Small intestine (tissue), 7 donors: ENCODE measurements around the gene EPRS1. TPM values are rescaled to one million over a fixed set of nuclear protein-coding genes. Genes with fewer than 3 reads are reported as not detected.

Experiments used
- DNase-seq, 2 donors: peaks; one replicate each; pipeline versions ENCODE4 v3.0.0 to v3.0.0-alpha.2; 2013
- FAIRE-seq: peaks from 2 replicates; lab custom pipeline; 2012; peaks lifted over from hg19 to GRCh38; lab: Jason Lieb, UNC
- H3K27ac ChIP-seq, 3 donors: one replicate each; pipeline ENCODE4 v1.5.1; 2013; ENCODE audit warnings: low read length in 2 of 3, mild to moderate bottlenecking in 2 of 3, control low read depth in 1 of 3, inconsistent platforms in 1 of 3, low read depth in 1 of 3, moderate library complexity in 1 of 3
- H3K27me3 ChIP-seq, 3 donors: one replicate each; pipeline ENCODE4 v1.6.1; 2013; ENCODE audit warnings: low read length in 3 of 3, inconsistent platforms in 1 of 3; ENCODE audit not compliant: control insufficient read depth in 3 of 3, insufficient read depth in 3 of 3
- H3K36me3 ChIP-seq, 3 donors: one replicate each; pipeline ENCODE4 v1.6.1; 2013; ENCODE audit warnings: low read length in 3 of 3, inconsistent platforms in 1 of 3, low read depth in 1 of 3, mild to moderate bottlenecking in 1 of 3, moderate library complexity in 1 of 3; ENCODE audit not compliant: control insufficient read depth in 3 of 3, insufficient read depth in 2 of 3
- H3K4me1 ChIP-seq, 3 donors: one replicate each; pipeline ENCODE4 v1.6.1; 2013; ENCODE audit warnings: low read length in 2 of 3, inconsistent platforms in 1 of 3, low read depth in 1 of 3, mild to moderate bottlenecking in 1 of 3, moderate library complexity in 1 of 3; ENCODE audit not compliant: control insufficient read depth in 3 of 3, insufficient read depth in 2 of 3
- H3K4me3 ChIP-seq, 3 donors: one replicate each; pipeline ENCODE4 v1.5.1; 2013; ENCODE audit warnings: low read length in 3 of 3, control low read depth in 1 of 3, inconsistent platforms in 1 of 3, low read depth in 1 of 3, mild to moderate bottlenecking in 1 of 3, moderate library complexity in 1 of 3
- H3K9me3 ChIP-seq, 2 donors: one replicate each; pipeline ENCODE4 v1.6.1; 2013; ENCODE audit warnings: low read depth in 1 of 2, low read length in 1 of 2; ENCODE audit not compliant: control insufficient read depth in 2 of 2, insufficient read depth in 1 of 2
- WGBS, 3 donors: extraction: QIAGEN DNeasy Blood & Tissue Kit; methylation state at CpG; one replicate each; pipeline ENCODE4 v1.1.7; 2013; 5-methylcytosine and 5-hydroxymethylcytosine counted together
- polyA plus RNA-seq, 4 donors: library from polyadenylated mRNA; stranded (reverse) in 3 of 4; unstranded in 1 of 4; fragments of 200-250 nt in 3 of 4; fragments of 120-200 nt in 1 of 4; gene quantifications; one replicate each; pipeline versions ENCODE4 v1.2.1 to v1.2.3, GENCODE V29; 2013
- donor health status: healthy with polysubstance abuse.
- donor health status: control.
- donor health status: control.
- donor health status: Bipolar disorder and iron deficiency.
- donor health status: healthy.

Gene EPRS1
- polyA plus RNA-seq, 4 donors: 14.1 to 76.0 (median 53.2) TPM

DNA sequence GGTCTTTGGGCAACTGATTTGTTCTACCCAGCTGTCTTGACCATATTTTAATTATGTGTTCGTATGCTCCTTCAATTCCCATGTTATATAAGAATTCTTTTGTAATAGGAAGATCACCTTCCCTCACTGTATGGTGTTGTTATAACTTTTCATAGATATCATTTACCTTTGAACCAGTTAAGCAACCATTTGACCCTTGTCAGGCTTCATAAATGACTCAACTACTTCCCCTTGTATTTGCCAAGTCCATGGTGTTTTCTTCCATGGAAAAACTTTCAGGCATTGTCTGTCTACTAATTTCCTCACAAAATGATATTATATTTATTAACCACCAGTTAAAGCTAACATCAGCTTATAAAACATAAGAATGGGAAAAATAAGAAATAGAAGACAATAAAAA lies 38.2 kb upstream of the EPRS1 start:
- Histone ChIP-seq H3K36me3 (peaks cover 0 to 18% (median 2%) of the 10 kb centered on the region in 3 donors), H3K4me1 (peaks cover 0 to 3% (median 0%) of the 10 kb centered on the region in 3 donors), H3K27ac (peak overlapping the region in 1 of 3 donors; percentile 61), H3K9me3 (peaks cover 0 to 3% of the 10 kb centered on the region in 2 donors), H3K27me3 (no peaks in the 10 kb centered on the region), H3K4me3 (no peak overlapping the region)
- FAIRE-seq (no peak), DNase-seq (peak; percentile 68 to 89)
- 23 to 61% (median 39%) methylated on average over 1 of the region's 1 CpG for WGBS, 3 donors

DNA sequence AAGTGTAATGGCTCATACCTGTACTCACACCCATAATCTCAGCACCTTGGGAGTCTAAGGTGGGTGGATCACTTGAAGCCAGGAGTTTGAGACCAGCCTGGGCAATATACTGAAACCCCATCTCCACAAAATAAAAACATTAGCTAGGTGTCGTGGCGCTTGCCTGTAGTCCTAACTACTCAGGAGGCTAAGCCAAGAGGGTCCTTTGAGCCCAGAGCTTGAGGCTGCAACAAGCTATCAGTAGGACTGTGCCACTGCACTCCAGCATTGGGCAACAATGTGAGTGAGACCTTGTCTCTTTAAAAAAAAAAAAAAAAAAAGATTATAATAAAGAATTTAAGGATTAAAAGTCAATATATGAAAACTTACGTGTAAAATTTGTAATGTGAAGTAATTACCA lies 31.6 kb upstream of the EPRS1 start:
- H3K4me3 ChIP-seq: no peak overlapping the region
- peaks cover 2 to 21% (median 8%) of the 10 kb centered on the region in 3 donors for H3K36me3 ChIP-seq
- FAIRE-seq (no peak), DNase-seq (no peak)
- H3K9me3 ChIP-seq: no peaks in the 10 kb centered on the region
- H3K4me1 ChIP-seq: no peaks in the 10 kb centered on the region
- H3K27ac ChIP-seq: no peak overlapping the region
- WGBS, 3 donors: 92 to 99% (median 96%) methylated on average over 3 of the region's 3 CpGs
- no peaks in the 10 kb centered on the region for H3K27me3 ChIP-seq

DNA sequence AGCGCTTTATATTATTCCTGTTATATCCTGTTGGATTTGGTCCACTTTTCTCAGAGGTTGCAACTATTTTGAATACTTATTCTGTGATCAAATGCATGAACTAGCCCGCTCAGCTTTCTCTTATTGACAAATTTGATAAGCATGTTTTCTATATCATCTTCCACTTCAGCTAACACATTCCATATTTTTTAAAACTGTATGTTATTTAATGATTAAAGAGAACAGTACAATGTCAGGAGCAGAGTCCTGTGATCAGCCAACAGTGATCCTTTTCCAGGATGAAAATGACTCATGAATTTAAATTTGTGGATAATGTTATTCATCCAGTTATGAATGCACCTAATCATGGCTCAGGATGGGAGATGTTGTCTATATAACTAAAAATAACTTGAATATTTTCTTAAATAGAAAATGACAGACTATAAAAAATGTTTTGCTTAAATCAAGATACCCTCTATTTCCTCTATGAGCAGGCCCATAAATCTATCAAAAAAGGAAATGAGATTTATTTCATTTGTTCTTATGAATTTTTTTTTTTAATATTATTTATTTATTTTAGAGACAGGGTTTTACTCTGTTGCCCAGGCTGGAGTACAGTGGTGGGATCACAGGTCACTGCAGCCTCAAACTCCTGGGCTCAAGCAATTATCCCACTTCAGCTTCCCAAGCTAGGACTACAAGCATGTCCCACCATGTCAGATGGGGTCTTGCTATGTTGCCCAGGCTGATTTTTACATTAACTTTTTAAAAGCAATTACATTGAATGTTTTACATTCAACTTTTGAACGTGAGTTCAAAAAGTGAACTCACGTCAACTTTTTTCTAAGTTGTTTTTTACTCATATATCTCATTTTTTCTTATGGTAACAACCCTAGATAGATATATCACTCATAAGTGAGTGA lies 30.8 kb upstream of the EPRS1 start:
- peaks cover 2 to 25% (median 11%) of the 10 kb centered on the region in 3 donors for H3K36me3 ChIP-seq
- H3K4me1 ChIP-seq: no peaks in the 10 kb centered on the region

DNA sequence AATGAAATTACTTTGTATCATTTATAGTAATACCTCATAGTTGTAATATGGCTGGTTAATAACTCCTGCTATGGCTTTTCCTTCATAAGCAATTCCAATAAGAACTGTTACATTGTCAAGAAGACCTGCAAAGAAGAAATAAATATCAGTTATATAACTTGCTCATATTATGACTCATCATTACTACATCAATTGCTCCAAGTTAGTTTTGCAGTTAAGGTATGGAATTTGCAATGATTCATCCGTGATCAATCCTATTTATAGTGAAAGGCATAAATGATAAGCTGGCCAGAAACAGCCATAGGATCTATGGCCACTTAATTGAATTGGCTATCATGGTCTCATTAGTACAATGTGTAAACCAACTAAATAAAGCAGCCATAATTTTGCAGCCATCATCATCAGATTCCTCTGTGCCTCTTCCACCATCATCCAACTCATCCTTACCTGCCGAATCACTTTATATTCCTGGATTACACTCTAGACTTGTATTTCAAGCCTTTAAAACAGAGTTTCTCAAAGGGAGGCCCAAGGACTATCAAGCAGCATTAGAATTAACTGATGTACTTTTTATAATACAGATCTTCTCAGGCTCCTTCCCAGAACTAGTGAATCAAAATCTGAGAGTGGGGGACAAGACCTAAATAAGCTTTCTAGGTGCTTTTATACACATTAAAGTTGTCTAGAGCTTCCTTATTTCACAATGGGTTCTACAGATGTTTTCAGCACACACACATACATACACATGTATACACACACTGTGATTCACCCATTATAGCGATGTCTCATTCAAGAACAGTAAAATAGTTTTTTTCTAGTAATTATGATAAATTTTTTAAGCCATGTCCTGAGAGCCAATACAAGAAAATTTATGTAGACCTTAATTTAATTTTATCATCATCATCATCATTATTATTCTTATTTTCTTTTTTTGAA lies 21.2 kb upstream of the EPRS1 start:
- Histone ChIP-seq H3K9me3 (no peaks in the 10 kb centered on the region), H3K4me1 (no peaks in the 10 kb centered on the region), H3K4me3 (no peak overlapping the region), H3K36me3 (peaks cover 4 to 34% (median 15%) of the 10 kb centered on the region in 3 donors), H3K27me3 (no peaks in the 10 kb centered on the region), H3K27ac (no peak overlapping the region)
- WGBS, 3 donors: 74 to 89% (median 88%) methylated on average over 3 of the region's 3 CpGs
- FAIRE-seq: peak; percentile 65
- peak in 1 of 2 donors; percentile 56 for DNase-seq

More for the DNA sequence above, 30.8 kb upstream of the EPRS1 start:
- 95 to 97% (median 96%) methylated on average over 4 of the region's 4 CpGs for WGBS, 3 donors
- DNase-seq (no peak), FAIRE-seq (peak; percentile 33)
- no peaks in the 10 kb centered on the region for H3K9me3 ChIP-seq
- no peak overlapping the region for H3K4me3 ChIP-seq
- no peak overlapping the region for H3K27ac ChIP-seq
- H3K27me3 ChIP-seq: no peaks in the 10 kb centered on the region

DNA sequence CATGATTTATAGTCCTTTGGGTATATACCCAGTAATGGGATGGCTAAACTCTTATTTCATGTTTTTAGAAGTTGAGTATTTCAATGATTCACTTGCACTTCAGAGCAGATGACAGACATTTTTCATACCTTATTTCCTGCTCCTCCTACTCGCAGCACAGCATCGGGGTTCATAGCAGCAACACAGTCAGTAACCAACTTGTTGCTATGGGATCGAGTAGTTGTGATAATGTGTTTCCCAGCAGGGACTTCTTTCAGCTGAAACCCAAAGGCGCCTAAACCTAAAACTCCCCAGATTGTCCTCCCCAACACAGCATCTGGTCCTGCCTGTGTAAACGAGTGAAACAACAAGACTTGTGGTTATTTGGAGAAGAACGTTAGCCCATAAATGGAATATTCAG lies 16.3 kb upstream of the EPRS1 start:
- no peaks in the 10 kb centered on the region for H3K27me3 ChIP-seq
- H3K27ac ChIP-seq: no peak overlapping the region
- H3K36me3 ChIP-seq: peaks cover 7 to 29% (median 18%) of the 10 kb centered on the region in 3 donors
- no peaks in the 10 kb centered on the region for H3K4me1 ChIP-seq
- no peaks in the 10 kb centered on the region for H3K9me3 ChIP-seq
- FAIRE-seq (no peak), DNase-seq (no peak)
- WGBS, 3 donors: 96 to 99% (median 96%) methylated on average over 6 of the region's 6 CpGs
- no peak overlapping the region for H3K4me3 ChIP-seq

DNA sequence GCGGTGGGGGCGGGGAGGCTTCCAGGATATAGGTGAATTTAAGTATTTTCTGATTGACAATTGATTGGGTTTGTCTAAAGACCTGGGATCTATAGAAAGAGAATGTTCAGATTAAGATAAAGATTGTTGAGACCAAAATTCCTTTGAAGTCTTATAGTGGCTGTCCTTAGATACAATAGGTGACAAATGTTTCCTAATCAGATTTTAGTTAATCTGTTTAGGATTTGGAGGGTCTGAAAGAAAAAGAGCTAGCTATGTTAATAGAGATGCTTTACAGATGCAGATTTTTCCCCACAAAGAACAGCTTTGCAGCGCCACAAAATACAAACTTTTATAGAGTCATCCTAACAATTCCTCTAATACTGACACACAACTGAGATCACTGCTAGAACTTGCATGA lies 14.6 kb upstream of the EPRS1 start:
- Histone ChIP-seq H3K9me3 (no peaks in the 10 kb centered on the region), H3K27me3 (no peaks in the 10 kb centered on the region), H3K4me1 (no peaks in the 10 kb centered on the region), H3K36me3 (peaks cover 7 to 33% (median 16%) of the 10 kb centered on the region in 3 donors), H3K4me3 (no peak overlapping the region), H3K27ac (no peak overlapping the region)
- WGBS, 3 donors: 94 to 98% (median 96%) methylated on average over 3 of the region's 3 CpGs
- DNase-seq (no peak), FAIRE-seq (no peak)

DNA sequence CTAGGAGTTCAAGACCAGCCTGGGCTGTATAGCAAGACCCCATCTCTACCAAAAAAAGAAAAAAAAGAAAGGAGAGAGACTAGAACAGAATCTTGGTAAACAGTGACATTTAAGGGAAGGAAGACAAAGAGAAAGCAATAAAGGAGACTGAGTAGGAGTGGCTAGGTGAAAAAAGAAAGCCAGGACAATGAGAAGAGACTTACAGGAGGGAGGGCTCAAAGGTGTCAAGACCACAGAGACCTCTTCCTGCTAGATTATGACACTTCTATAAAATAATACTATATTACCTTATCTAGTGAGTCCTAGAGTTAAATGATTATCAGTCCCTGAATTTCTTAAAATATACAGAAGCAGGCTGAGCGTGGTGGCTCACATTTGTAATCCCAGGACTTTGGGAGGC lies 10.1 kb upstream of the EPRS1 start:
- H3K4me1 ChIP-seq: no peaks in the 10 kb centered on the region
- H3K4me3 ChIP-seq: no peak overlapping the region
- no peak for FAIRE-seq
- DNase-seq: peak in 1 of 2 donors; percentile 9
- no peaks in the 10 kb centered on the region for H3K27me3 ChIP-seq
- H3K27ac ChIP-seq: peak overlapping the region in 1 of 3 donors; percentile 33
- peaks cover 3 to 21% (median 6%) of the 10 kb centered on the region in 3 donors for H3K36me3 ChIP-seq
- H3K9me3 ChIP-seq: no peaks in the 10 kb centered on the region
- WGBS, 3 donors: 88 to 100% (median 94%) methylated on average over 1 of the region's 1 CpG
